ENCODE results near the gene UBB.

UBB gene

DNA sequence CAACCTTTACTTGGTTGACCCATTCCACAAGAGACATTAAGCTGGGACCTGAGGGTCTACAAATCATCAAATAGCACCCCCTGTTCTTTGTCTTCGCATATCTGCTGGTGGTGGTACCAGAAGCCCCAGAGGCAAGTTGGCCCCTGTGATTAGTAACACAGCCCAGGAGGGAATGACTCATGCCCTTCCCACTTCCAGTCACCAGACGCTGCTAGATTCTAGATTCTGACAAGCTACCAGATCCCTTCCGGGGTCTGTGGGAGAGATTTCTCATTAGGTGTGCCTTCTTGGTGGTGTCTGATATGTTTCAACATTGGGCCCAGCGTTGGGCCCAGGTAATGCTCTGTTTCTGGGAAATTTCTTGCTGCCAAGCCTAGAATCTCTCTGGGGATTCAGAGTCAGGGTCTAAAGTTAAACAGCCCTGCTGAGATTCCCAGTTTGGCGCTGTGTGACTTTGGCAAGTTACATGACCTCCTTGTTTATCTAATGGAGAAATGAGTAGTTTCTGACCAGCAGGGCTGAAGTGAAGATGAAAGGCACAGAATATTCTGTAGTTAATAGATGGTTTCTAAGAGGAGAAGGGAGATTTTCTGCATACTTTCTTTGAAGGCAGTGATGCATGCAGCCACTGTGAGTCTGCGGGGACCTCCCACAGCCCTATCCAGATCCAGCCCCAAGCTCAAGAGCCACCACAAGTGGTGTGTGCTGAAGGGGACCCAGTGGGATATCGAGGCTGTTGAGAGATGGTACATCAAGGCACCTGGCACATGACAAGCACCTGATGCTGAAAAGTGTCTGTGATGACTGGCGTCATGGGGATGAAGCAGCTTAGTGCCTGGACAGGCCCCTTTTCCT is 38.4 kb downstream of the UBB start:
- DNase-seq, result peak; percentile 48

DNA sequence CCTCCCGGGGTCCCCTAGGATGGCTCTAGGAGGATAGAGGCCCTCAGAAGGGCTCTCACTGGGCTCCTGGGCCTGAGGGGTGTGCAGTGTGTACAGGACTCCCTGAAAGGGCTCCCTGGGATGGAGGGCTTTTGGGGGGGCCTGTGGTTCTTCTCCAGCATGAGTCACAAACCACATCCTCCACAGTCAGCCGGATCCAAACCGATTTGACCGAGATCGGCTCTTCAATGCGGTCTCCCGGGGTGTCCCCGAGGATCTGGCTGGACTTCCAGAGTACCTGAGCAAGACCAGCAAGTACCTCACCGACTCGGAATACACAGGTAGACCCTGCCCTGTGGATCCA is 39.0 kb downstream of the UBB start:
- peak; percentile 50 for DNase-seq

DNA sequence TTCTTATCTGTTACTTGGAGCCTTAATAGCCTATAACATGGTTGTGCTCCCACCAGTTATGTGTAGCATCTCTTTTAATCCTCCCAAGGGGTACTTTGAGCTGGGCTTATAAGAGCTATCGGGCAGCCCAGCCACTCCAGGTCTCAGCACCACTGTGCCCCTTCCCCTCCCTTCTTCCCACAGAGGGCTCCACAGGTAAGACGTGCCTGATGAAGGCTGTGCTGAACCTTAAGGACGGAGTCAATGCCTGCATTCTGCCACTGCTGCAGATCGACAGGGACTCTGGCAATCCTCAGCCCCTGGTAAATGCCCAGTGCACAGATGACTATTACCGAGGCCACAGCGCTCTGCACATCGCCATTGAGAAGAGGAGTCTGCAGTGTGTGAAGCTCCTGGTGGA is 41.5 kb downstream of the UBB start:
- no peak for DNase-seq

DNA sequence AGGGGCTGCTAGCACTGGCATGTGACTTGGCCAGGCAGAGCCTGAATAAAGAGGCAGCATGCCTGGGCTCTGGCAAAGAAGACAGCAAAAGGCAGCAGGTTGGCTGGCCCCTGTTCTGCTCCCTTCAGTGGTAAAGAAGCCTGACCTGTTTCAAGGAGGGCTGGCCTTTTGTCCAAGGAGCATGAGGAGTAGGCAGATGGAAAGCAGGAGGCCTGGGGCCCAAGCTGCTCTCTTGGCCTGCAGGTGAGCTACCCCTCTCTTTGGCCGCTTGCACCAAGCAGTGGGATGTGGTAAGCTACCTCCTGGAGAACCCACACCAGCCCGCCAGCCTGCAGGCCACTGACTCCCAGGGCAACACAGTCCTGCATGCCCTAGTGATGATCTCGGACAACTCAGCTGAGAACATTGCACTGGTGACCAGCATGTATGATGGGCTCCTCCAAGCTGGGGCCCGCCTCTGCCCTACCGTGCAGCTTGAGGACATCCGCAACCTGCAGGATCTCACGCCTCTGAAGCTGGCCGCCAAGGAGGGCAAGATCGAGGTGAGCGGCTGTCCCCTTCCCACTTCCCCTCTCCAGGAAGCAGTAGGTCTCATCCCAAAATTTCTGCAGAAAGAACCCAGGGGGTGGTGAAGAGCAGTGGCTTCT is 42.5 kb downstream of the UBB start:
- DNase-seq, result no peak

DNA sequence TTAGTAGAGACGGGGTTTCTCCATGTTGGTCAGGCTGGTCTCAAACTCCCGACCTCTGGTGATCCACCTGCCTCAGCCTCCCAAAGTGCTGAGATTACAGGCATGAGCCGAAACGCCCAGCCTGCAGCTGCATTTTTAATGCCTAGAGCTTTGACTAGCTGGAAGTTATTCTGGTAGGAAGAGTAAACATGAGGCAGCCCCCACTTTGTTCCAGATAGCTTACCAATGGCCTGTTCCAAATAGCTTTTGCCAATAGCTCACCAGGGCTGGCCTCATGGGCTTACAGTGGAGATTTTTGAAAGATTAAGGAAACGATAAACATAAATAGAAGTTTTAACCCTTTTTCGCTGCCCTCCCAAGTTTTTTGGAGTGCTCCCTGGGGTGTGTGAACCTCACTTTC is 44.3 kb downstream of the UBB start:
- DNase-seq, result no peak

DNA sequence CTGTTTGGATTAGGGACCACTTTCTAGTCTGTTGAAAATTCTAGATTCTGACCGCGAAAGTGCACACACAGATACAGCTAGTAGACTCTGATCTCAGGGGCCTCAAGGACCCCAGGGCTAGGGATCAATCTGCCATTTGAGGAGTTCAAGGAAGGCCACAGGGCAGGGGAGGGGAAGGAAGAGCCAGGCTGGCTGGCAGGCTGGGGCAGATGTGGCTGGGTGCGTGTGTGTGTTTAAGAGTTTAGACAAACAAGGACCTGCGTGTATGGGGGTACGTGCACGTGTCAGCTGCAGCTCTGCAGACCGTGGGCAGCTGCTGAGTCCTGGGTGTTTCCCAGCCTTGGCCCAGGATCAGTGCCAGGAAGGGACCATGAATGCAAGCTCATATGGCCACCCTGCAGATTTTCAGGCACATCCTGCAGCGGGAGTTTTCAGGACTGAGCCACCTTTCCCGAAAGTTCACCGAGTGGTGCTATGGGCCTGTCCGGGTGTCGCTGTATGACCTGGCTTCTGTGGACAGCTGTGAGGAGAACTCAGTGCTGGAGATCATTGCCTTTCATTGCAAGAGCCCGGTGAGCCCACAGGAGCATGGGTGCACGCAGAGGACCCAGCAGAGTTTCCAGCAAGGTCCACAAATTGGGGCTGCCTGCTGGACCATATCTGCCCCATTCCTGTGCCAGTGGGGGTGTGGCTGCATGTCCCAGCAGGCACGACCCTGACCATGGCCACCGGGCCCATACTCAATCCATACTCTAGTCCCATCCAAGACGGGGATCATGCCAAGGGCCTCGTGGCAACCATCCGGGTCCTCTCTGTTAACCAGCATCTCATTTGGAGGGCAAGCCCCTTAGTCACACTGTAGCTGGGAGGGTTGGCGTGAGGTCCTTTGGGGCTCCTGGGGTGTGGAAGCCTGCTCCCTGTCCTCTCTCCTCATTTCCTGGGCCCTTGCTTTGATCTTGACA is 45.1 kb downstream of the UBB start:
- DNase-seq, result no peak

DNA sequence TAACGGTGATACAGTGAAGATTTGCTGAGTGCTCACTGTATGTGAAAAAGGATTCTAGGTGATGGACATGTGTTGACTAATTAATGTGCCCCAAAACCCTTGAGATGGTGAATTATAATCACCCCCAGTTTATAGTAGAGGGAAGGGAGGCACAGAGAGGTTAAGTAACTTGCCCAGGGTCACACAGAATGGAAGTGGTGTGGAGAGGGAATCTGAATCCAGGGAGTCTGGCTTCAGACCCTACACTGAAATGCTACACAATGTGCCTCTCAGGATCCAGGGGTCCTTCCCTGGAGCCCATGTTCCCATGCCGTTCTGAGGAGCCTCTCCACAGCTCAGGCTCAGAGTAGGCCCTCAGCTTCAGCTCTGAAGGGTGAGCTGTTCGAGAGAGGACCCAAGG is 46.1 kb downstream of the UBB start:
- DNase-seq, result no peak

DNA sequence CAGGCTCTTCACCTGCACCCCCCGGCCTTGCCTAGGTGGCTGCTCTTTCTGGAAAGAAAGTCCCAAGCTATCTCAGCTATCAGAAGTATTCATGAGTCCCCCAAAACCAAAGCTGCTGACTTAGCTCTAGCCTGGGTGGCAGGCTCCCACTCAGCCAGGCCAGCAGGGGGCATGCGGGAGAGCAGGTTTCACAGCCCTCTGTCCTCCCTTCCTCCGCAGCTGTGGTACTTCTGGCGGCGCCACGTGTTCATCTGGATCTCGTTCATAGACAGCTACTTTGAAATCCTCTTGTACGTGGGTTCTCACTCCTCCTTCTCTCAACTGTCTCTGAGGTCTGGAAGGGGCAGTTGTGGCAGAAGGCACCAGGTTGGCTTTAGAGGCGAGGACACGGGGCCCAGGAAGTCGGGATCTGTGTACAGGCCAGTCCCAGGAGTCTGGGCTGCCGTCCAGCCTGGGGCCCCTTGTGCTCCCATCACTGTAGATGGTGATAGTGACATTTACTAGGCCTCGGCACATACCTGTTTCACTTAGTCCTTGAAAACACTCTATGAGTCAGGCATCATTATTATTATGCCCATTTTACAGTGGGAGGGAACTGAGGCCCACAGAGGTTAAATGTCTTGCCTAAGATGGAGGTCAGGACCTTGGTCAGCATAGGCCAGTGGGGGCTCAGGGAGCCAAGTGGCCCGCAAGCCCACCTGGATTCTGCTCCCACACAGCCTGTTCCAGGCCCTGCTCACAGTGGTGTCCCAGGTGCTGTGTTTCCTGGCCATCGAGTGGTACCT is 47.4 kb downstream of the UBB start:
- peak; percentile 49 for DNase-seq

DNA sequence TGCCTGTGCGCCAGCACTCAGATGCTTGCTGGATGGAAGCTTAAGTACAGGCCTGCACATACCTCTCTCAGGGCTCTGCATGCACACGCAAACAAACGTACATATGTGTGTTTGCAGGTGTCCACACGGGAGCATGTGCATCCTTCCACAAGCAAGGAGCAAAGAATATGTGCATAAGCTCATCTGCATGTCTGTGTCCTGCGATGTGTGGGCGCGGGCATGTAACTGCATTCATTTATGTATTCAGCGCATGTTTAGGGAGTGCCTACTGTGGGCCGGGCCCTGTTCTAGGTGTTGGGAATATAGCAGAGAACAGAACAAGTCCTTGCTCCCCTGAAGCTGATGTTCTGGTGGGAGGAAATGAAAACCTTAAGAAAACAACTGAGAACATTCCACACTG is 48.2 kb downstream of the UBB start:
- DNase-seq, result no peak

DNA sequence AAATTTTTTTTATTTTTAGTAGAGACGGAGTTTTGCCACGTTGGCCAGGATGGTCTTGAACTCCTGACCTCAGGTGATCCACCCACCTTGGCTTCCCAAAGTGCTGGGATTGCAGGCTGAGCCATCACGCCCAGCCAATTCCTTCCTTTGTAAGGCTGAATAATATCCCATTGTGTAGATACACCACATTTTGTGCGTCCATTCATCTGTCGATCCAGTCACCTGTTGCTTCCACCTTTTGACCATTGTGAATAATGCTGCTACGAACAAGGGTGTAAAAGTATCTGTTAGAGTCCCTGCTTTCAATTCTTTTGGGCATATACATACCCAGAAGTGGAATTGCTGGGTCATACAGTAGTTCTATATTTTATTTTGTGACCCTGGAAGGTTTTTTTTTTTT is 49.8 kb downstream of the UBB start:
- no peak for DNase-seq

DNA sequence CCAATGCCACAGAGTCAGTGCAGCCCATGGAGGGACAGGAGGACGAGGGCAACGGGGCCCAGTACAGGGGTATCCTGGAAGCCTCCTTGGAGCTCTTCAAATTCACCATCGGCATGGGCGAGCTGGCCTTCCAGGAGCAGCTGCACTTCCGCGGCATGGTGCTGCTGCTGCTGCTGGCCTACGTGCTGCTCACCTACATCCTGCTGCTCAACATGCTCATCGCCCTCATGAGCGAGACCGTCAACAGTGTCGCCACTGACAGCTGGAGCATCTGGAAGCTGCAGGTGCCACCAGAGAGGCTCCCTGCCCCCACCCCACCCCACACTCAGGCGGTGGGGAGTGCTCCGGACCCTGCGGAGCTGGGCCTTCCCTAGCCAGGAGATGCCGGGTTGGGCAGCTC is 51.1 kb downstream of the UBB start:
- DNase-seq, result no peak

All from CD4-positive, alpha-beta T cell treated with Interleukin-10 for 1 hour (primary cell).